Loucy (cell line): ENCODE results near the gene TSPO2.

ENCODE experiments used
- EZH2phosphoT487 ChIP-seq: fragments of 200-600 bp; IDR thresholded peaks from 2 replicates; pipeline ENCODE4 v1.6.1; 2018; ENCODE audit warnings: antibody characterized with exemption, mild to moderate bottlenecking, moderate library complexity, borderline replicate concordance
- TF ChIP-seq, protein P1 (sequence below): fragments of 200-600 bp; sonication (generic); conservative IDR thresholded peaks from 2 replicates; pipeline ENCODE4 v1.5.1; 2014; ENCODE audit warnings: mild to moderate bottlenecking, antibody characterized with exemption, low read length

DNA sequence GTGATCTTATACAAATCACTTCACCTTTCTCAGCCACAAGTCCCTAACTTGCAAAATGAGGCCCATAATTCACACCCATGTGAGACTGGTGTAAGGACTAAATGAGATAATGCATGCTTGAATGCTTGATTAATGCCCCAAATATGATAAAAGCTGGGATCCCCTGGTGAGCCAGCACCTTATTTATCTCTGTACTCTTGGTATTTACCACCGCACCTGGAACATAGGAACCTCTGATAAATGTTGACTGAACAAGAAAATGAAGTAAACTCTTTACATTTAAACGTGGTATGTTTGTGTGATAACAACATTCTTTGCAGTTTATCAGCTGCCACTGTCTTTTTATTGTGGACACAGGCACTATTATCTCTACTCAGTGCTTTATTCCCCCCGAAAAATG, 8.3 kb downstream of the TSPO2 start:
- TF ChIP-seq, protein P1, sequence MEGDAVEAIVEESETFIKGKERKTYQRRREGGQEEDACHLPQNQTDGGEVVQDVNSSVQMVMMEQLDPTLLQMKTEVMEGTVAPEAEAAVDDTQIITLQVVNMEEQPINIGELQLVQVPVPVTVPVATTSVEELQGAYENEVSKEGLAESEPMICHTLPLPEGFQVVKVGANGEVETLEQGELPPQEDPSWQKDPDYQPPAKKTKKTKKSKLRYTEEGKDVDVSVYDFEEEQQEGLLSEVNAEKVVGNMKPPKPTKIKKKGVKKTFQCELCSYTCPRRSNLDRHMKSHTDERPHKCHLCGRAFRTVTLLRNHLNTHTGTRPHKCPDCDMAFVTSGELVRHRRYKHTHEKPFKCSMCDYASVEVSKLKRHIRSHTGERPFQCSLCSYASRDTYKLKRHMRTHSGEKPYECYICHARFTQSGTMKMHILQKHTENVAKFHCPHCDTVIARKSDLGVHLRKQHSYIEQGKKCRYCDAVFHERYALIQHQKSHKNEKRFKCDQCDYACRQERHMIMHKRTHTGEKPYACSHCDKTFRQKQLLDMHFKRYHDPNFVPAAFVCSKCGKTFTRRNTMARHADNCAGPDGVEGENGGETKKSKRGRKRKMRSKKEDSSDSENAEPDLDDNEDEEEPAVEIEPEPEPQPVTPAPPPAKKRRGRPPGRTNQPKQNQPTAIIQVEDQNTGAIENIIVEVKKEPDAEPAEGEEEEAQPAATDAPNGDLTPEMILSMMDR = no peak
- TF ChIP-seq EZH2phosphoT487 = no peak
